GM21390 (cell line): Measurements from ENCODE around the gene TDRD10.

ENCODE experiments used
- ATAC-seq: cut with Tn5 transposase; IDR thresholded peaks from one replicate; pipeline ENCODE4 v1.9.1; 2021; ENCODE audit not compliant: unreplicated experiment

The TDRD10 gene, protein sequence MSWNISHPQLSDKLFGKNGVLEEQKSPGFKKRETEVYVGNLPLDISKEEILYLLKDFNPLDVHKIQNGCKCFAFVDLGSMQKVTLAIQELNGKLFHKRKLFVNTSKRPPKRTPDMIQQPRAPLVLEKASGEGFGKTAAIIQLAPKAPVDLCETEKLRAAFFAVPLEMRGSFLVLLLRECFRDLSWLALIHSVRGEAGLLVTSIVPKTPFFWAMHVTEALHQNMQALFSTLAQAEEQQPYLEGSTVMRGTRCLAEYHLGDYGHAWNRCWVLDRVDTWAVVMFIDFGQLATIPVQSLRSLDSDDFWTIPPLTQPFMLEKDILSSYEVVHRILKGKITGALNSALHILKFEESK

DNA sequence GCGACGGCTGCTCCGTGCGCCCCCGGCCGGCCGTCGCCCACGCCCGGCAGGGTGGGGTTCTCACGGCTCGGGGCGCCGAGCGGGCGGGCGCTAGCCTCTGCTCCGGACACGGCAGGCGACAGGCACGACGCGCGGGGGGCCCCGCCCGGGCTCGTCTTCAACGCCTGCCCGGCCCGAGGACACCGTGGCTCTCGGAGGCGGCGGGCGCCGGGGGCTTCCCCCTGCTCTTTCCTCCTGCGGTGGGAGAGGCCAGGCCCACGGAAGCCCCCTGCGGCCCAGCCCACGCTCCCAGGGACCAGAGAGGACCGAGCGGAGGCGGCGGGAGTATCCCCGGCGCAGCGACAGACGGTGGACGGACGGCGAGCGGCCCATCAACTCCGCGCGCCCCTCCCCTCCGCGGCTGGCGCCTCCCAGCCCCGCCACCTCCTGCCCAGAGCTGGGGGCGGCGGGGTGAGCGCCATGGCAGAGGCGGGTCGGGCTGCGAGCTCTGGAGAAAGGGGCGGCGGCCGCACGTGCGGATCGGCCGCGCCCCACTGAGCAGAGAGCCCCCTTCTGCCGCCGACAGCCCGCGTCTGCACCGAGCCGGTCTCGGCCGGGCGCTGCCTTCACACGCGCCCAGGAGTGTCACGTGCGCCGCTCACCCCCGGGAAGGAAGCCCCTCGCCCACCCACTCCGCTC, at the start of gene TDRD10, which contains the start of gene SHE:
TSS of gene TDRD10 (plus strand) at position 154 of the 678 bp plus-strand sequence. CDS start 4,685 bp downstream, outside the sequence.
TSS of gene SHE (minus strand) at position 347 of the 678 bp plus-strand sequence. CDS start 386 bp downstream, outside the sequence.
- no peak for ATAC-seq

DNA sequence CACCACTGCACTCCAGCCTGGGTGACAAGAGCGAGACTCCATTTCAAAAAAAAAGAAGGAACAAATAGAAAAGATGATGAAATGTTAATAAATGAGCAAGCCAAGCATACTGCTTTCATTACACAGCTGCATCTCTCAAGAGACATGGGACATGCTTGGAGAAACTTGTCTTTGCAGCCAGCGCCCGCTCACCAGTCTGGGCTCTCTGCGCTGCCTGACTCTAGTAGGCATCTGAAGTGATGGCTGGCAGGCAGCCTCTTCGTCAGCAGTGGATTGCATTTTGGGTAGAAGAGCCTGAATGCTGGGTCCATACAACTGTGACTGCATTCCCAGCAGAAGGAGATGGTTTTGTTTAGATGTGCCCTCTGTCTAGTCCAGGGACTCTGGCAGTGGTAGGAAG, 48.9 kb upstream of the TDRD10 start:
- no peak for ATAC-seq

DNA sequence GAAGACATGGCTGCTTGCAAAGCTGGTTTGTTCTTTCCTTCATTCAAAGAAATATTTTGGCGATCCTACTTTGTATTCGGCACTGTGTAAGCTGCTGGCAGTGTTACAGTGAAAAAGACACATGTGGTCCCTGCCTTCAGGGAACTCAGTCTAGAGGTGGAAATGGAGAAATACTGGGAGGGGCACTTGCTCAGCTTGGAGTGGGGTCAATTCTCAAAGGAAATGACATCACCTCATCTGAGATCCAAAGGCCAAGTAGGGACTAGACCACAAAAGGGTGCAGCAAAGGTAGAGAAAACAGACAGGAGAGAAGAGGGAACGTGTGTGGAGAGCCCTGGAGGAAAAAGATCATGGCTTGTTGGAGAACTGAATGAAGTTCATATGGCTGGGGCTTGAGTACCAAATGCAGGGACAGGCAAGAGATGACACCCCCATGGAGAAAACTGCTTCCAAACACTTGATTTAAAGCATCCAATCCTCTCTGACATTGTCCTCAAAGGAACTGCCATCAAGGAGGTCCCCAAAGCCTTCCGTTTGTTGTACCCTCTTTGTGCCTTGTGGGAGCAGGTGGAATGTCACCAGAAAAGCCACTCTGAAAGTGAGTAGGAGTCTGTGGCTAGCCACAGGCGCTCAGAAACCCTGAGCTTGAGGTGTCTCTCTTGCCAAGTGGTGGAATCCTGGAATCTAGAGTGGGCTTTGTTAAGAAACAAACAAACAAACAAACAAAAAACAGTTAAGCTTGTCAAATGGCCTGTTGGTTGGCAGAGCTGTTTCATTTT, 48.3 kb upstream of the TDRD10 start:
- ATAC-seq: no peak

DNA sequence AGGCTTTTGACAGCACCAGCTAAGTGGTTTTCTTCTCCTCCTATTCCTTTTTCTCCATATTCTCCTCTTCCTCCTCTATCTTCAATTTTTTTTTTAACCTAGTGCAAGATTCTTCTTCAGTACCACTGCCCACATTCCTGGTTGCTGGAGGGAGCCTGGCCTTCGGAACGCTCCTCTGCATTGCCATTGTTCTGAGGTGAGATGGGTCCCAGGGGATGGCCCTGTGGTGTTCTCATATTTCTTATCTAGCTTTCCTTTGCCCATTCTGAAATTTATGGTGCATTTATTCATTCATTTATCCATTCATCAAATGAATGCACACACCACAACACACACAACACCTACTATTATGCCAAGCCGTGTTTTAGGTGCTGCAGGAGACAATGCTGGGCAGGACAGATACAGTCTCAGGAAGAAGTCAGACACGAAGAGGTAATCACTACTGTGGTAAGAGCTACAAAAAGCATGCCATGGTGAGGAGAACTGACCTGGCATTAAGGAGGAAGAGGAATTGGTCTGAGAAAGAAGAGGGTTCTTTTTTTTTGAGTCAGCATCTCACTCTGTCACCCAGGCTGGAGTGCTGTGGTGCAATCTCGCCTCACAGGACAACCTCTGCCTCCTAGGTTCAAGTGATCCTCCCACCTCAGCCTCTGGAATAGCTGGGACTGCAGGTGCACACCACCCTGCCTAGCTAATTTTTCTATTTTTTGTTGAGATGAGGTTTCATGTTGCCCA, 47.5 kb upstream of the TDRD10 start:
- ATAC-seq: no peak

DNA sequence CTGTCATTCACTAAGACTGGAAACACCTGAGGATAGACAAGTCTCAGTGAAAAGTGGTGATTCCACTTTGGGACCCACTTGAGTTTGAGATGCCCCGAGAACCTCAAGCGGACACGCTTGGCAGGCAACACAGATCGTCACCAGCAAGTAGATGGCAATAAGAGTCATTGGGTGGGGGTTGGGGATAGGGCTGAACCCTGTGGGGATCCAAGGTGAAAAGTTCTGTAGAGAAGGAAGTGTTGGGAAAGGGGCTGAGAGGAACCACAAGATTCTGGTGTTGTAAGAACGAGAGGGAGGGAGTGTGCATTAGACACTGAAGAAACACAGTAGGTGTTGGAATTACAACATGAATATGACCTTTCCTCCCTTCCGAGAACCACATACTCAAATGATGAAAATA, 45.4 kb upstream of the TDRD10 start:
- ATAC-seq: no peak

DNA sequence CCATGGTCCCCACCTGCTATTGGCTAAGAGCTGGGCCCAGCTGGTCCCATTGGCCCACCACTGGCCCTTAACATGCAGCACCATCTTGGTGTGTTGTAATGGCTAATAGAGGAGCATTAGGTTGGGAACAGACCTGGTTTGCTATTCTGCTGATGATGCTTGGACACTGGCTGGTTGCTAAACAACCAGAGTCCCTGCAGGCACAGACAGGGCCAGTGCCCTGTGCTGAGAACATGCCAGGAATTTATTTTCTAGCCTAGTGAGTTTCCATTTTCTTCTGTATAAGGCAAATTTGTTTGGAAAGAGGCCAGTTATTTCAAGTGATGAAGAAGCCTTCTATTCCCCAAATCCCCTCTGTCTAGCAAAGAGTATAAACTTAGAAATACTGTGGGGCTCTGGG, 42.9 kb upstream of the TDRD10 start:
- no peak for ATAC-seq

DNA sequence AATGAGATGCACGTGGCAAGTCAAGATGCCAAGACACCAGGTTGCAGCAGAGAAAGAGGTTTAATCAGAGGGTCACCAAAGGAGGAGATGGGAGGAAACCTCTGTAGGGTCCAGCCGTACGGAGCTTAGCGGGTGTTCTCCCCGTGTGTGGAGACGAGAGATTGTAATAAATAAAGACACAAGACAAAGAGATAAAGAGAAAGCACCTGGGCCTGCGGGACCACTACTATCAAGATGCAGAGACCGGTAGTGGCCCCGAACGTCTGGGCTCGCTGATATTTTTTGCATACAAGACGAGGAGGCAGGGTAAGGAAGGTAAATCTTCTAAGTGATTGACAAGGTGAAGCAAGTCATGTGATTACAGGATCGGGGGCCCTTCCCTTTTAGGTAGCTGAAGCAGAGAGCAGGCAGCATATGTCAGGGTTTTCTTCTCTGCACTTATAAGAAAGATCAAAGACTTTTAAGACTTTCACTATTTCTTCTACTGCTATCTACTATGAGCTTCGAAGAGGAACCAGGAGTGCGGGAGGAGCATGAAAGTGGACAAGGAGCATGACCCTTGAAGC, 41.2 kb upstream of the TDRD10 start:
- no peak for ATAC-seq

DNA sequence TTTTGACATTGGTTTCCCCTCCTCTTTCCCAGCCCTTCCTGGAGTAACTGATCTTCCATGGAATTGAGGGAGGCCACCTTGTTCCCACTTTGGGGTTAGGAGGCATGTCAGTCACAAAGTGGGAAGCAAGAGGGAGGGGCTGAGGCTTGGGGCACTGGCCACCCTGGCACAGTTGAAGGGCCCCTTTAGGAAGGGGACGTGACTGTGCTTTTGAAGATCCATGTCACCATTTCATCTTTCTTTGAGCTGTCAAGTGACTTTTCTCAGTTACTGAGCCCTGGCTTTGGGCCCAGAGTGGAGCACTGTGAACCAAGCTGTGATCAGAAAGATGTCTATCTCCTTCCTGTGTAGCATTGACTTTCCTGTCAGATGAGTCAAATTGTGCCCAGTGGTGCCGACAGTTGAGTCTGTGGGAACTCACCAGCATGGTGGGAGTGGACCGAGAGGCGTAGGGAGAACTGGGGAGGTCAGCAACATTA, 38.5 kb upstream of the TDRD10 start:
- ATAC-seq: no peak

DNA sequence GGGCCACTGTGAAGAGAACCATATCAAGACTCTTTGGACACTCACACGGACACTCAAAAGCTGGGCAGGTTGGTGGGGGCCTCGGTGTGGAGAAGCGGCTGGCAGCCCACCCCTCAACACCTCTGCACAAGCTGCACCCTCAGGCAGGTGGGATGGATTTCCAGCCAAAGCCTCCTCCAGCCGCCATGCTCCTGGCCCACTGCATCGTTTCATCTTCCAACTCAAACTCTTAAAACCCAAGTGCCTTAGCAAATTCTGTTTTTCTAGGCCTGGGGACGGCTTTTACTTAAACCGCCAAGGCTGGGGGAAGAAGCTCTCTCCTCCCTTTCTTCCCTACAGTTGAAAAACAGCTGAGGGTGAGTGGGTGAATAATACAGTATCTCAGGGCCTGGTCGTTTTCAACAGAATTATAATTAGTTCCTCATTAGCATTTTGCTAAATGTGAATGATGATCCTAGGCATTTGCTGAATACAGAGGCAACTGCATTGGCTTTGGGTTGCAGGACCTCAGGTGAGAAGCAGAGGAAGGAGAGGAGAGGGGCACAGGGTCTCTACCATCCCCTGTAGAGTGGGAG, 36.3 kb upstream of the TDRD10 start:
- no peak for ATAC-seq

DNA sequence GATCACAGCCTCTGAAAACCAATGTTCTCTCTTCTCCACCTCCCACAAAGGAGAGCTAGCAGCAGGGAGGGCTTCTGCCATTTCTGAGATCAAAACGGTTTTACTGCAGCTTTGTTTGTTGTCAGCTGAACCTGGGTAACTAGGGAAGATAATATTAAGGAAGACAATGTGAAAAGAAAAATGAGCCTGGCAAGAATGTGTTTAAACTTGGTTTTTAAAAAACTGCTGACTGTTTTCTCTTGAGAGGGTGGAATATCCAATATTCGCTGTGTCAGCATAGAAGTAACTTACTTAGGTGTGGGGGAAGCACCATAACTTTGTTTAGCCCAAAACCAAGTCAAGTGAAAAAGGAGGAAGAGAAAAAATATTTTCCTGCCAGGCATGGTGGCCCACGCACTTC, 35.8 kb upstream of the TDRD10 start:
- no peak for ATAC-seq

DNA sequence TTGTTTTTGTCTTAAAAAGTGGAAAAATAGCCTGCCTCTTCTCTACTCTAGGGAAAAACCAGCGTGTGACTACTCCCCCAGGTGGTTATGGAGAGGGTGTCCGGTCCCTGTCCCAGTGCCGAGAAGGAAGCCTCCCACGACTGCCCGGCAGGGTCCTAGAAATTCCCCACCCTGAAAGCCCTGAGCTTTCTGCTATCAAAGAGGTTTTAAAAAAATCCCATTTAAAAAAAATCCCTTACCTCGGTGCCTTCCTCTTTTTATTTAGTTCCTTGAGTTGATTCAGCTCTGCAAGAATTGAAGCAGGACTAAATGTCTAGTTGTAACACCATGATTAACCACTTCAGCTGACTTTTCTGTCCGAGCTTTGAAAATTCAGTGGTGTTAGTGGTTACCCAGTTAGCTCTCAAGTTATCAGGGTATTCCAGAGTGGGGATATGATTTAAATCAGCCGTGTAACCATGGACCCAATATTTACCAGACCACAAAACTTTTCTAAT, 35.0 kb upstream of the TDRD10 start:
- ATAC-seq: no peak

DNA sequence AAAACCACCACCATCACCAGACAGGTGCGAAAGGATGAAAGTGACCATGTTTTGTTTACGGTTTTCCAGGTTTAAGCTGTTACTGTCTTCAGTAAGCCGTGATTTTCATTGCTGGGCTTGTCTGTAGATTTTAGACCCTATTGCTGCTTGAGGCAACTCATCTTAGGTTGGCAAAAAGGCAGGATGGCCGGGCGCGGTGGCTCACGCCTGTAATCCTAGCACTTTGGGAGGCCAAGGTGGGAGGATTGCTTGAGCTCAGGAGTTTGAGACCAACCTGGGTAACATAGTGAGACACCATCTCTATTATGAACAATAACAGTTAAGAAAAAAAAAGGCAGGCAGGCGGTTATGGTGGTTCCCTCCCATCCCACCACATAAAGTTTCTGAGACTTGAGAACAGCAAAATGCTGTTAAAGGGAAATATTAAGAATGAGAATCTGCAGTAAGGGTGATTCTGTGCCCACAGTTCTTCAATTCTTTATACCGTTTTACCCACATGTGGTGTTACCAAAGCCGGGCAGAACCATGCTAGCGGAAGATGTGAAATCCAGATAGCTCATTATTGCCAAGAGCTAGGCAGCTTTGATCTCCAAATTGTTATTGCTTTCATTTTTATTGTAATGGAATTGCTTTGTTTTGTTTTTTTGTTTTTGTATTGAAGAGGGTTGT, 34.5 kb upstream of the TDRD10 start:
- no peak for ATAC-seq

DNA sequence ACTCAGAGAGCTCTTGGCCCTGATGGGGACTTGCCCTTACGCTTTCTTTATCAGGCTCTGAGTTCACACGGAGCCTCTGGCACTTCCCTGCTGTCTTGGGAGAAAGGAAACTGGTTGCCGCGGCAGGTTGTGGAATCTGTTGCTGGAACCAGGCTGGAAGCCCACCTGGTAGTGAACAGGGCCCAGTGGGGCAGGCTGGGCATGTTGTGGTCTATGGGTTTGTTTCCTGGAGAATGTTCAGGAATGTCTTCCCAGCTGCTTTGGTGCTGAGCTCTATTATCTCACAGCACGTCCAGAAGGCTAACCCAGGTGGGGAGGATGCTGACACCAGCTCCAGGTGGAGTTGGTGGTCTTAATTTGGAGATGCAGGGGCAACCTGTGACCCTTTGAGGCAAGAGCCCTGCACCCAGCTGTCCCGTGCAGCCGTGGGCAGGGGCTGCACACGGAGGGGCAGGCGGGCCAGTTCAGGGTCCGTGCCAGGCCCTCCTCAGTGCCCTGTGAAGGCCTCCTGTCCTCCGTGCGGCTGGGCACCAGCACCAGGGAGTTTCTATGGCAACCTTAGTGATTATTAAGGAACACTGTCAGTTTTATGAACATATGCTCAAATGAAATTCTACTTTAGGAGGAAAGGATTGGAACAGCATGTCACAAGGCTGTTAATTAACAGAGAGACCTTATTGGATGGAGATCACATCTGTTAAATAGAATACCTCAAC, 33.3 kb upstream of the TDRD10 start:
- no peak for ATAC-seq

DNA sequence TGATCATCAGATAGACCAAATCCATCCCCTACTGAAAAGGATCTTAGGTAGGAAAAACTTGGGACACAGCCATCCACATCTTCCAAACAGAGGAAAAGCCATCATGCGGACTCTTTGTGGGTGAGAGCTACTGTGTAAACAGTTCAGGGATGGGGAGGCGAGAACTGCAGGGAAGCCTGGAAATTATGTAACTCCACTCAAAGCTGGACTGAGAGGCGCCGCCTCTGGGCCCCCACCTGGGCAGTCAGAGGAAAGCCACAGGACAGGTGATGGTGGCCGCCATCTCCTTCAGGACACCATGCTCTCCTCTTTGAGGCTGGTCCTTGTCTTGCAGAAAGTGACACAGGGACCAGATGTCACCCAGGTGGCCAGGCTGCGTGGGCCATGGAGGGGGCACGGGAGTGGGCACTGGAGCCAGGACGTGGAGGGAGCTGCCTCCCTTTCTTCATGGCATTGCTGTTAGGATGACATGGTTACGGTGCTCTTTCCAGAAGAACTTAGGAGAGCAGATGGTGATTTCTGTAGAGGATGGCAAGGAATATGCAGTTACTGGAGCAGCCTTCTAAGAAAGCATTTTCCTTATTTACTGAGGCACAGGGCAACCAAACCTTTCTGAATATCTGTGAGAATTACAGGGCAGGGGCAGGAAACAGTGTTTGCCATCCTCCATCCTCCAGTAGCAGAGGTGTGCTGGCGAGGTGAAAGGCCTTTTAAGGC, 32.0 kb upstream of the TDRD10 start:
- ATAC-seq: no peak

DNA sequence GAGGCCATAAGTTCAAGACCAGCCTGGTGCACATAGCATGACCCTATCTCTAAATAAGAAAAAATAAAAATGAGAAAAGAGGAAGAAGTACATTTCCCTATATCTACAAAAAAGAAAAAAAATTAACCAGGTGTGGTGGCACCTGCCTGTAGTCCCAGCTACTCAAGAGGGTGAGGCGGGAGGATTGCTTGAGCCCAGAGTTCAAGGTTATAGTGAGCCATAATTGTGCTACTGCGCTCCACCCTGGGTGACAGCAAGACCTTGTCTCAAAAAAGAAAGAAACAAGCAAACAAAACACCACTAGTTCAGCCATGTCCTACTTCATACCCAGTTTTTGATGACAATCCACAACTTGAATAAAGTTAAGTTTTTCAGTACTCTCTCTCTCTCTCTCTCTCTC, 30.7 kb upstream of the TDRD10 start:
- no peak for ATAC-seq

DNA sequence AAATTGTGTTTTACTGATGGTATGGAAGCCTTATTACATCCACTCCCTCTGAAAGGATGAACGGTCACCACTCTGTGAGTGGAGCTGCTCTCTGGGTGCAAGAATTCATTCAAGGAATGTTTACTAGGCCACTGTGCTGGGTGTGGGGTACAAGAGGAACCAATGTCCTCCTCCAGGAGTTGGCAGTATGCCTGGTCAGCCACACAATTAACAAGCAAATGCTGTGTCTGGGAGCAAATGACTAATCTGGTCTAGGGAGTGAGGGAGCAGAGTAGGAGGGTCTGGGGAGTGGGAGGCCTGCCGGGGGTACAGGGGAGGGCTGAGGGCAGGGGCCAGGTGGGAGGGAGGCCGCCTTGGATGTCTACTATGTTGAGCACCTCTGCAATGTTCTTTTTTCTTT, 27.2 kb upstream of the TDRD10 start:
- ATAC-seq: no peak

DNA sequence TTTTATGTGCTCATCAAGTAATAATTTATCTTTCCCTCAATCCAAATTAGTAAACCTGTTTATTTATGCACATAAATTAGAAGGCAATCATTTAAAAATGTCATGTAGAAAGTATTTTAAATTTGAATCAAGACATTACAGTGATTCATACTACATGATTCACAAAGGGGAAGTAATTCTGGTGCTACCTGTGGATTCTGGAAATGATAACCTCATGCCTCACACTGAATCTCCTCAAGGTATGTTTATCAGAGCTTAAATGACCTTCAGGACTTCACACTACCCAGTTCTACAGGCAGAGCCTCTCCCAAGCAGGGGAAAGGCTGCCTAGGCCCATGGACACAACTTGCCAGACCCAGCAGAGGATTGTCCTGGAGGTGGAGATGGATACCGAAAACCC, 25.2 kb upstream of the TDRD10 start:
- ATAC-seq: no peak

DNA sequence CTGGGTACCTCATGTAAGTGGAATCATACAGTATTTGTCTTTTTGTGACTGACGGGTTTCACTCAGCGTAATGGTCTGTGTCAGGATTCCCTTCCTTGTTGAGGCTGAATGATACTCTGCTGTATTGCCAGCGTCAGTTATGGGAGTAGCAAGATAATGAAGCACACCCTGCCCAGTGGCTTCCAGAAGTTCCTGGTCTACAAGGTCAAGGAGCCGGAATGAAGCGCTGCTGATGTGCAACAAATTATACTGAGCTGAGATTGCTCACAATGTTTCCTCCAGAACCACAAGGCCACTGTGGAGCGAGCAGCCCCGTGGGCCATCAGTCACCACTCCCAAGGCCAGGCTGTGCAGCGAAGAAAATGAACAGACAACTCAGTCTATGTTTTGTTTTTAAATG, 24.0 kb upstream of the TDRD10 start:
- ATAC-seq: no peak
